ENCODE results near the gene FEM1A. TPM values are rescaled to one million over a fixed set of nuclear protein-coding genes. Genes with fewer than 3 reads are reported as not detected.

Gene FEM1A
- total and polyA plus RNA-seq, 2 of the 8 experiments (the other 6 are each of a cell fraction or from before 2014, with no cell fraction given): 6.7 to 16.1 TPM

DNA sequence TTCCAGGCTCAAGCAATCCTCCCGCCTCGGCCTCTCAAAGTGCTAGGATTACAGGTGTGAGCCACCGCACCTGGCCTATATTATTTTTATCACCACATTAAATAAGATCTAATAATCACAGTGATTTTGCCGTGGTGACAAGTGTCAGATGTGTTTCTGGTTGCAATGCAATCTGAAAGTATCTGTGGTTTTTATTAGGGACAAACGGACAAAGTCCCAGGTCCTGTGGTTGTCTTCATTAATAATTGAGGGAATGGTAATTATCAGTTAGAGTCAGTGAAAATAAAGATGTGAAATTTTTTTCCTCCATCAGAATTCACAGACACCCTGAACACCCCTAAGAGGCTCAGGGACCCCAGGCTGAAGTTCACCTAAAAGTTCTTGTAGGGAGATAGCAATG lies 41.2 kb downstream of the FEM1A start:
- TF ChIP-seq HDAC2 (IDR thresholded peaks at IDR 0.05; ENCODE audit: borderline replicate concordance in 1 of 2, low read depth in 2 of 2, low read length in 2 of 2) (no peak), CHD1 (IDR thresholded peaks at IDR 0.05; ENCODE audit: low read depth, low read length) (no peak), TAF1 (IDR thresholded peaks at IDR 0.05; ENCODE audit: low read depth, low read length) (no peak), RBBP5 (IDR thresholded peaks at IDR 0.05; ENCODE audit: borderline replicate concordance, low read depth, low read length) (no peak)
- no peak for DNase-seq (ENCODE audit: low read depth in 1 of 2, low spot score in 2 of 2)
- no peak overlapping the region for H3K4me3 ChIP-seq (ENCODE audit: extremely low read depth in 1 of 4, insufficient read depth in 2 of 4, low read depth in 3 of 4, low read length in 4 of 4)
- H3K14ac ChIP-seq (ENCODE audit: insufficient read length): no peak overlapping the region
- POLR2A ChIA-PET (ENCODE audit: partially characterized antibody): no interaction called here
- H3K27me3 ChIP-seq (replicated peaks in 1 of 4; ENCODE audit: control insufficient read depth in 3 of 4, extremely low read depth in 1 of 4, insufficient read depth in 3 of 4, low read length in 3 of 4): peaks cover 0 to 16% (median 12%) of the 10 kb centered on the region in 4 experiments; a peak in 6 of 7 replicates
- no peak overlapping the region for H3K23ac ChIP-seq (ENCODE audit: insufficient read length)
- H3K4me1 ChIP-seq (replicated peaks in 1 of 4; ENCODE audit: control insufficient read depth in 3 of 4, insufficient read depth in 4 of 4, low read length in 3 of 4): no peaks in the 10 kb centered on the region
- FAIRE-seq: no peak
- H4K5ac ChIP-seq (ENCODE audit: insufficient read length, low read depth, low read length): no peak overlapping the region
- no peak overlapping the region for H2AFZ ChIP-seq (ENCODE audit: low read length)
- no peak overlapping the region for H4K91ac ChIP-seq (replicated peaks; ENCODE audit: insufficient read length, low read length)
- no peak overlapping the region for H3K56ac ChIP-seq (replicated peaks; ENCODE audit: insufficient read length, low read depth, low read length)
- no peaks in the 10 kb centered on the region for H4K20me1 ChIP-seq (replicated peaks in 1 of 2; ENCODE audit: control insufficient read depth in 1 of 2, insufficient read depth in 2 of 2, low read length in 2 of 2)
- H2BK12ac ChIP-seq (ENCODE audit: low read depth, low read length): no peak overlapping the region
- no peak overlapping the region for H3K4me2 ChIP-seq (ENCODE audit: insufficient read depth in 1 of 2, low read depth in 2 of 2, low read length in 2 of 2)
- no peak overlapping the region for H2AK5ac ChIP-seq (ENCODE audit: low read depth, low read length)
- CTCF ChIA-PET (ENCODE audit: partially characterized antibody): no interaction called here
- no peak overlapping the region for H2BK15ac ChIP-seq (ENCODE audit: low read length)
- H2BK5ac ChIP-seq (ENCODE audit: low read depth, low read length): no peak overlapping the region
- H3K79me2 ChIP-seq (ENCODE audit: control insufficient read depth in 1 of 2, insufficient read depth in 2 of 2, low read length in 2 of 2): no peaks in the 10 kb centered on the region
- H3K9ac ChIP-seq (replicated peaks in 1 of 4; ENCODE audit: extremely low read depth in 1 of 4, low read depth in 3 of 4, low read length in 3 of 4): no peak overlapping the region
- no peaks in the 10 kb centered on the region for H3K79me1 ChIP-seq (ENCODE audit: low read depth, low read length)
- no peaks in the 10 kb centered on the region for H3K23me2 ChIP-seq (ENCODE audit: low read depth, low read length)
- no peak overlapping the region for H2BK120ac ChIP-seq (replicated peaks; ENCODE audit: low read depth, low read length)
- H3K27ac ChIP-seq (ENCODE audit: low read depth, low read length): no peak overlapping the region
- no peaks in the 10 kb centered on the region for H3K9me3 ChIP-seq (ENCODE audit: insufficient read depth in 2 of 2, low read depth in 1 of 2, low read length in 1 of 2)
- H3K4ac ChIP-seq (replicated peaks; ENCODE audit: insufficient read length, low read depth, low read length): no peak overlapping the region
- no peak overlapping the region for H3K18ac ChIP-seq (ENCODE audit: extremely low read depth, low read length)
- H3K36me3 ChIP-seq (ENCODE audit: control insufficient read depth in 2 of 4, insufficient read depth in 4 of 4, low read length in 3 of 4): no peaks in the 10 kb centered on the region
- 91% methylated on average over 5 of the region's 5 CpGs; no CpG with 5 or more reads in 1 of the 2 experiments for WGBS, 2 experiments (ENCODE audit: extremely low coverage in 1 of 2, insufficient coverage in 1 of 2, insufficient read length in 1 of 2, insufficient replicate concordance in 2 of 2, low coverage in 1 of 2, low lambda C conversion rate in 2 of 2, missing lambda C conversion rate in 1 of 2)
- no peak overlapping the region for H2BK20ac ChIP-seq (ENCODE audit: low read length)
- no peak overlapping the region for H4K8ac ChIP-seq (ENCODE audit: extremely low read depth, insufficient read depth, low read length)

Measured in H1 (cell line).